Measurements from ENCODE around the gene DGKI.

The DGKI gene

DNA sequence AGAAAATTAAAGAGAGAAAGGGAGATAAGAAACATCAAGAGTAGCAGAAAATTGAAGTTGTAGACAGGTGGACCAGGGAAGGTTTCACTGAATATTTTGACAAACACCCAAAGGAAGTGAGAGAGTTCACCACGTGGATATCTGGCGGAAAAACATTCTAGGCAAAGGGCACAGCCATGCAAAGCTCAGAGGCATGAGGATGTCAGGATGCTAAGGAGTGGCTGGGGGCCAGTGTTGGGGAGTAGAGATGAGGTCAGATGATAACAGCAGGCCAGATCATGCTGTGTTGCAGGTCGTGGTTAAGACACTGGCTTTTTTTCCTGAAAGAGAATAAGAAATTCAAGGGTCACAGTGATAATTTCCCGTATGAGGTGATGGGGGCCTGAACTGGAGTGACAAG lies 181.9 kb downstream of the DGKI start:
- in situ Hi-C loops (cut with MboI; ENCODE audit: low sequenced_read_pairs): loop anchor here (25.0 kb wide), 1 partner anchor 222 kb away; no protein-coding TSS in a partner anchor

DNA sequence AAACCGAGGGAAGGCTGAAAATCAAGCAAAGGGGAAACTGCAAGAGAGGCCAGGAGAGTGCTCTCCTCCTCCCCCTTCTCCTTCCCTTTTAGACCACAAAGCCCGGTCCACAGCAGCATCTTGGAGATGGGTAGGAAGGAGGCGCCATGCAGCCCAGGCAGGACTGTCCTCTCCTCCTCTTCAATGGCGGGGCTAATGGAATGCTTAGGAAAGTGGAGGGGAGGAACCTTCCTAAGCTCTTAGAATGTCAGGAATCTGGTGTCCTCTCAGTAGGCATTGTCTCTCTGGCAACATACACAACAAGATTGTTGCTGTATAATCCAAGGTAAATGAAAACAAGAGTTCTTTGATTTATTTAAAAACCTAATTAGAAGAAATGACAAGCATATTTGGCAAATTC lies 185.1 kb downstream of the DGKI start:
- in situ Hi-C loops (cut with MboI; ENCODE audit: low sequenced_read_pairs): loop anchor here (25.0 kb wide), 1 partner anchor 226 kb away; no protein-coding TSS in a partner anchor

DNA sequence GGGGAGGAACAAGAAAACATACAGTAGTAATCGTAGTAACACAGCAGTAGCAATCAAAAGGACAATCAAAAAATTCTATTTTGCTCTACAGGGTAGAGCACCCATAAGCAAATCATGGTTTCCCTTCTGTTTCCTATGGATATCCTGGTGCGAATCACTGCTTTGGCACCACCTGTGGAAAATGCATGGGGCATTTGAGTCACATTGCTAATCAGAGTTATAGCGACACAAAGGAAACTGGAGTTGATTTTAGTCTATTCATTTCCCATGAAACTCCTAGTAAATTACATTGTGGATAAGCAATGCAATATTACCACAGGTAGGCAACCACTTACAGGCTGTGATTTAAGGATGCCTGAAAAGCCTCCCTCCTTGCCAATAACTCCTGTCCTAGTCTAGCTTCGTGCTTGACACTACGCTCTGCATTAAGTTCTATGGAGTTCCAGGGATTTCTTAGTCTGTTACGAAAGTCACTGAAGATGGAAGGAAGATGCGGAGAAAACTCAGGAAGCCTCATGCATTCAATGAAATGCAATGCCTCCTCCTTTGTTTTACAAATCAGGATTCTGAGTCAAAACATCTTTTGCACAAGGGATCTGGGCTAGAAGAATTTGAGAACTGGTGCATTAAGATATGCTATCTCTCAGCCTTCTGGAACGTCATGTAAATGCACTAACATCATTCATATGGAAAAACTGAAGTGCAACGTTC lies 188.4 kb downstream of the DGKI start:
- in situ Hi-C loops (cut with MboI; ENCODE audit: low sequenced_read_pairs): loop anchor here (25.0 kb wide), 1 partner anchor 229 kb away; no protein-coding TSS in a partner anchor

DNA sequence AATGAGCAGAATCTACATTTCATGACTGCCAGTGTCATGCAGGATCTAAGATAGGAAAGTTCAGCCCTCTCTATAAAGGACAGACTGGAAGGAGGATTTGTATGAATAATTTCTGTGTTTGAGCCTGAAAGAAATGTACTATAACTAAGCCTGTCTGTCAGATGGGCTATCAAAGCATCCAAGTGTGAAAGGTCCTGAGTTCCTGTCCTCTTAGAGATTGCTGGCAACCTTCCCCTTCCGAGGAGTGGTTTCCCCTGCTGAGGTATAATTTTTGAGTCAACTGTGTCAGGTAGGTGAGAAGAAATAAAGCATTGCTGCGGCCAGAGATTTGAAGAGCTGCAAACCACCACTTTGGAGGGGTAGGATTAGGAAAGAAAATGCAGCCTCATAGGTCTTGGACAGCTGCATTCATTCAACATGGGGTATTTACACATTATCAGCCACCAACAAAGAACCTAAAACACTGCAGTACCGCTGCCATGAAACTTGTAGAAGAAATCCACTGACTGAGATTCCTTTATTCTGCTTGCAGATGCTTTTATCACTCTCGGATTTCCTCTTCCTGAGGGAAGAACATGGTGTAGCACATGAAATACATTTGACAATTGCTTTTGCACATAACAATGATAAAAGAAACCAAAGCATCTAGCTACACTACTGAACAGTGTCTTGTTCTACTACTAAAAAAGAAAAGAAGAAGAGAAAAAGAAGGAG lies 189.1 kb downstream of the DGKI start:
- in situ Hi-C loops (cut with MboI; ENCODE audit: low sequenced_read_pairs): loop anchor here (25.0 kb wide), 1 partner anchor 230 kb away; no protein-coding TSS in a partner anchor

DNA sequence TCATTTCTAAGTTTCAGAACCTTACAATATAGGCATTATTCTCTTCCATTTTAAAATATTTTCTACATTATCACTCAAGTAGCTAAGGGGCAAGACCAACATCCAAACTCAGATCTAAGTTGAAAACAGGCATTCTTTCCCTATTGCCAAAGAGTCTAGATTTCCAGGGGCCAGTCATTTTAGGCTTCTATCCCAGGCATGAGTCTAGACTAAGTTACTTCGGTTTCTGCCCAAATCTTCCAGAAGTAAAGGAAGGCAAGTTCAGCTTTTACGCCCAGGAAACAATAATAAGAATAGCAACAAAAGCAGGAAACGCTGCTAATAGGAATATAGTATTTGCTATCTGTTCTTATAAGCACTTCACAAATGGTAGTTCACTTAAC lies 189.9 kb downstream of the DGKI start:
- in situ Hi-C loops (cut with MboI; ENCODE audit: low sequenced_read_pairs): loop anchor here (25.0 kb wide), 1 partner anchor 230 kb away; no protein-coding TSS in a partner anchor

DNA sequence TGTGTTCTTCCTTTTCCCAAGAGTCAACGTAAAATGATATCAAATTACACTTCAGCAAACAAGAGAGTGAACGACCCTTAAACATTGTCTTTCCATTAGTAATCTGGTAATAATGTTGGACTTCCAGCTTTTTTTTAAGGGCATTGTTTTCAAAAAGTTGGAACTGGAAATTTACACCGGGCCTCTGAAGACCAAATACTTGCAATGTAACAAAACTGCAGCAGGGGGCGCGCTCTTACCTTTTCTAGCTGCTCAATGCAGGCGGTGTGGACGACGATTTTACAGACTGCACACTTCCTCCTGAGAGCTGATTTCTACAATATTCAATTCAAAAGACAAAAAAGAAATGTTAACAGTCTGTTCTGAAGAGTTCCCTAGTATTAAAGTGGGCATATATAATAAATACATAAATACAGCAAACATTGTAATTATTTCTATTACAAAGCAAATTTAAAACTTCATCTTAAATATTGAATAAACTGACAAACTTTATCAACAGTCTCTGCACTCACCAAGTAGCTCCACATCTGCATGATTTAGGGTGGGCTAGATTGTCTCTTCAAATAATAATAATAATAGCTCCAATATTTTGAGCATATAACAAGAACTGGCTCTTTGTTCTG lies 190.4 kb downstream of the DGKI start:
- in situ Hi-C loops (cut with MboI; ENCODE audit: low sequenced_read_pairs): loop anchor here (25.0 kb wide), 1 partner anchor 231 kb away; no protein-coding TSS in a partner anchor

DNA sequence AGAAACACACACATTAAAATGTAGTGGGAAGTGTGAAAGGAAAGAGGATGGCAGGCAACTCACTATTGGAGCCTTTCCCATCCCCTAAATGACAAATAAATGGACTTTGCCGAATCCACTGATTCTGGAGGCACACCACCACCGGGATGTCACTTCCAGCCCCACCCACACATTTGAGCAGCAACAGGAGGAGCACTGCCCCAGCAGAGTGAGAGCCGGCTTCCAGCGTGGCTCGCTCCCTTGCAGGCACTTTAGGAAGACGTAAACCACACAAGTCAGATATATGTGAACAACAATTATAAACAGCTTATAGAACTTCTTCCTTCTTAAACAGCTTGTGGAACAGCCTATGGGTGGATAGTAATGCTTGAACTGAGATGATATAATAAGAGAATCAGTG lies 191.0 kb downstream of the DGKI start:
- in situ Hi-C loops (cut with MboI; ENCODE audit: low sequenced_read_pairs): loop anchor here (25.0 kb wide), 1 partner anchor 231 kb away; no protein-coding TSS in a partner anchor

DNA sequence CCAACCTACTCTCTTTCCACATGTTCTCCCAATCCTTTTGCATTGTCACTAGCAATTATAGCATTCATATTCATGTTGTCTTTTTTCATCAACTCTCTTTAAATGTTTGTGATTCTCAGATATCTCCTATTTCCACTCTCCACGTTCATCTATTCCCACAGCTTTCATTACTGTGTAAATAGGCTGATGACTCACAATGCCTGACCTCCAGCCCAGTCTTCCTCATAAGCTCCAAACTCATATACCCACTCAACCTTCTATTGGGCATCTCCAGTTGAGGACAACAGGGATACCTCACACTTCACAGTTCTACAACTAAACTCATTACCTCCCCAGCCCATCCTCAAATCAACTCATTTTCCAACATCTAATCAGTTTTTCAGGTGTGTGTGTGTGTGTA lies 194.1 kb downstream of the DGKI start:
- in situ Hi-C loops (cut with MboI; ENCODE audit: low sequenced_read_pairs): loop anchor here (25.0 kb wide), 1 partner anchor 235 kb away; no protein-coding TSS in a partner anchor

DNA sequence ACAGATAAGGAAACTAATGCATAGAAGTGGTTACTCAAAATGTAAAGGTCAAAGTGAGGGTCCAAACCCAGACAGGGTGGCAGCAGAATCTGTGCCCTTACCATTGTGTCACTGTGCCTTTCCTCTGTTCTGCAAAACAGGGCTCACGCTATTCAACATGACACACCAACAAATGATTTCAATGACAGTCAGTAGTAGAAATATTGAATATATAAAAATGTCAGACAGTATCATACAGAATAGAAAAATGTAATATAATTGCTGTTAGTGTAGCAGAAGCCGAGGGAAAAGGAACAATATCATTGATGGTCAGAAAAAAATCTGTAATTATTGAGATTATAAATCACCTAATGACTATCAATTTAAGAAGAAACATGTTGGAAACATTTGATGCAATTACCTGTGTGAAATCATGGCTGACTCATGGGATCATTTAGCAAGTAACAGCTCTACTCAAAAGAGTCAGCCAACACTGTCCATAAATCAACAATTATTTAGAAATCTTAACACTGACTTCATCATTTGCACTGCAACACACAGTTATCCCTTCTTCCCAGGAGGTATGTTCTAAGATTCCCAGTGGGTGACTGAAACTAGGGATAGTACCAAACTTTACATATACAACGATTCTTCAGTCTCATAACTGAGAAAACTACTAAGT lies 198.7 kb downstream of the DGKI start:
- in situ Hi-C loops (cut with MboI; ENCODE audit: low sequenced_read_pairs): no loop called here

DNA sequence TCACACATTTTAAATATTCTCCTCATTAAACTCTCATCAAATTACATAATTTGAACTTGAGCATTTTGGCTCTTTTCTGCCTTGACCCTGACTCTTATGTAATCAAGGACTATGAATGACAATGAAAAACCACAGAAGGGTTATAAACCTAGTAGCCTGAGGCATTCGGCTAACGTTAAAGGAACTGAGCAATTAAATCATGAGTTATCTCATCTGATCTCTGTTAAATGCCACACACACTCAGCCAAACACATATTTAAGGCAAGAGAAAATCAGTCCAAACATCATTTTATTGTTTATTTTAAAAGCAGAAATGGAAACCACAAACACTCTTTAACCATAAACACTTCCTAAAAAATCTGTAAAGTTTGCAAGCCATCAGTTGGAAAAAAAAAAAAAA lies 204.3 kb downstream of the DGKI start:
- in situ Hi-C loops (cut with MboI; ENCODE audit: low sequenced_read_pairs): no loop called here

DNA sequence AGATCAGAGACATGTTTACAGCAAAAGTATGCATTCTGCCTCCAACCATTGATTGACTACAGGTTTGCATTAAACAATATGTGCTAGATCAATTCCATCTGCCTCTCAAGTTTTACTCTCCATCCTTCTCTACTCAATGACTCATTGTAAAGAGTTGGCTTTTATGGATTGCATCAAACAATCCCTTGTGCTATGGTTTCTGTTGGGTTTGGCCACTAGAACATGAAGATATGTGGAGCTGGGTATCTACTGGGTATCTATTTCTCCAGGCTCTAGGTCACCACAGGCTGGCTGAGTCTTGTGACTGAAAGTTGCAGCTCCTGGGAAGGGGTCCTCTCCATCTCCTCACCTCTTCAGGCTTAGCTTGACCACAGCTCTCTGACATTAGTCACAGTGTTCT lies 204.7 kb downstream of the DGKI start:
- in situ Hi-C loops (cut with MboI; ENCODE audit: low sequenced_read_pairs): no loop called here

DNA sequence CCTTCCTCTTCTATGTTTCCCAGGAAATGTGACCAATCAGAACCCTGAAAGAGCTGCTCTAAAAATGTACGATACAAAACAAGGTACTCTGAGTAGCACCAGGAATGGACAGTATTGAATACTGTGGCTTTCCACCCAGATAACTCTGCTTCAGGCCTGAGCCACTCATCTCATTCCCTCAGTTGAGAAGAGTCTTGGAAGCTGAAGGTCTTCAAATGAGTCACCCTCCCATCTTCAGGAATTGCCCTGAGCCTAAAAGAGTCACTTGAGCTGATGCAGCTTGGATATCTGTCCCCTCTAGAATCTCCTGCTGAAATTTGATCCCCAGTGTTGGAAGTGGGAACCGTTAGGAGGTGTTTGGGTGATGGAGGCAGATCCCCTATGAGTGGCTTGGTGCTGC lies 210.4 kb downstream of the DGKI start:
- in situ Hi-C loops (cut with MboI; ENCODE audit: low sequenced_read_pairs): no loop called here

DNA sequence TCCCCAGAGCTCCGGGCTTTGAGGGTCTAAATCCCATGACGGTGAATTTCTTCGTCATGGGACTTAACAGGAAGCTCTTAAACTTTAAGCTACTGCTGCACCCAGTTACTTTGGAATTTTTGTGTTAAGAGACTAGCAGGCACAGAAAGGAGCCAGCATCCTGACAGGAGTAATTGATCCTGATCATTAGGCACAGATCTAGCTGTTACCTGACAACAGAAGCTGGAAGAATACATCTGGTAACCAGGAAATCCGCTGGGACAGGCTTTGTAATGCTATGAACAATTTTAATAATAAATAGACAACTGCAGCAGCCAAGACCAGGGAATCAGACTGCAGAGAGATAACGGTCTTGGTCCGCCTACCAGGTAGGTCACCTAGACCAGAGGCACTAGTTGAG lies 210.9 kb downstream of the DGKI start:
- in situ Hi-C loops (cut with MboI; ENCODE audit: low sequenced_read_pairs): no loop called here

DNA sequence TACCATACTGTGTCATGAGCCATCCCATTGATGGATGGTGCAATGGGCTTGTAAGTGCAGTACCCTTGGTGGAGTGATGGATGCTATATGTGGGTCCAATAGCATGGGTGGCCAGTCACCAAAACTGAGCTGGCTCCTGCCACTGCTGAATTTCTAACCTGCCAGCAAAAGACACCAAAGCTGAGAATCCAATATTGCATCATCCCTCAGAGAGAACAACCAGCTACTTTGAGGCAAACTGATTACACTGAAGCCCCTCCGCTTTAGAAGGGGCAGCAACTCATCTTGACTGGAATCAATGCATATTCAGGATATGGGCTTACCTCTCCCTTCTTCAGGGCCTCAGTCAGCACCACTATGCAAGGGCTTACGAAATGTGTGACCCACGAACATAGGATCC lies 211.6 kb downstream of the DGKI start:
- in situ Hi-C loops (cut with MboI; ENCODE audit: low sequenced_read_pairs): no loop called here

DNA sequence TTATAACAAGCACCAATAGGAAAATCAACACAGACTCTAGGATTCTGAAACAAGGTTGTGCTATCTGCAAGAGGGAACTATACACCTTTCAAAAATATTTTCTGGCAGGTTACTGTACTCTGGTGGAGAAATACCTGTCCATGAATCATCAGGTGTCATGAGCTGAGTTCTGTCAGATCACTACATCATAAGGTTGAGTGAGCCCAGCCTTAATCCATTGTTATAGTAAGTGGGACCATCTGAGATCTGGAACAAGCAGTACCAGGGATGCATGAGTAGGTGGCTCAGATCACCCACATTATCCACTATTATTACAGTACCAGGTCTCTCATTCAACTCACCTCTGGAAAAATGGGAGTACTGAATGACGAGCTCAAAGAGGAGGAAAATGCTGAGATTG lies 212.4 kb downstream of the DGKI start:
- in situ Hi-C loops (cut with MboI; ENCODE audit: low sequenced_read_pairs): no loop called here

DNA sequence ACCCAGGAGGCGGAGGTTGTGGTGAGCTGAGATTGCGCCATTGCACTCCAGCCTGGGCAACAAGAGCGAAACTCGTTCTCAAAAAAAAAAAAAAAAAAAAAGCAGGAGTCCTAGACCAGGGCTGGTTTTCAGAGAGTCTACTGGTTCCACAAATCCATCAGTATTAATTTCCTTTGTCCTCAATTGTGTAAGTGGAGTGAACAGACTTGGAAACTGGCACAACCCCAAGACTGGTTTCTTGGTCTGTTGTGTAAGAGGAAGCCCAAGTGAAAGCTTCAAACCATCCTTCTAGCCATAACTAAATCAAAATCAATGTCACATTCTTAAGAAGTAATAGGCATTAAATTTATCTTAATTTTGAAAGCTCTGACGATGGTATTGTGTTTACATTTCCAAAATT lies 213.6 kb downstream of the DGKI start:
- in situ Hi-C loops (cut with MboI; ENCODE audit: low sequenced_read_pairs): no loop called here

DNA sequence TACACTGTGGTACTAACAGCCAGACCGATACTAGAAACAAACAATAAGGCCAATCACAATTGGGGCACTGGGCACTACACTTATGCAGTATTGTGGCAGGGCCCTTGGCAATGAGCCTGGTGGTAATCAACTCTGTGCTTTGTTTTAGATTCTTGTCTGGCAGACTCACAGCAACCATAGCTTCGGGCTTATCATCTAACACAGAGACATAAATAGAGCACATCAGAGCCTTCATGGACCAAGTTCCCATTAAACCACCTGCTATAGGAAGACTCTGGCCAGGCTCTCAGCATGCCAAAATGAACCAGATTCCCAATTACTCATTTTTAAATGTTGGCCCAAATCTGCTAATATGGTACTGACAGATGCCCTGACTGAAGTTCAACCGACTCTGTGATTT lies 218.6 kb downstream of the DGKI start:
- in situ Hi-C loops (cut with MboI; ENCODE audit: low sequenced_read_pairs): no loop called here

DNA sequence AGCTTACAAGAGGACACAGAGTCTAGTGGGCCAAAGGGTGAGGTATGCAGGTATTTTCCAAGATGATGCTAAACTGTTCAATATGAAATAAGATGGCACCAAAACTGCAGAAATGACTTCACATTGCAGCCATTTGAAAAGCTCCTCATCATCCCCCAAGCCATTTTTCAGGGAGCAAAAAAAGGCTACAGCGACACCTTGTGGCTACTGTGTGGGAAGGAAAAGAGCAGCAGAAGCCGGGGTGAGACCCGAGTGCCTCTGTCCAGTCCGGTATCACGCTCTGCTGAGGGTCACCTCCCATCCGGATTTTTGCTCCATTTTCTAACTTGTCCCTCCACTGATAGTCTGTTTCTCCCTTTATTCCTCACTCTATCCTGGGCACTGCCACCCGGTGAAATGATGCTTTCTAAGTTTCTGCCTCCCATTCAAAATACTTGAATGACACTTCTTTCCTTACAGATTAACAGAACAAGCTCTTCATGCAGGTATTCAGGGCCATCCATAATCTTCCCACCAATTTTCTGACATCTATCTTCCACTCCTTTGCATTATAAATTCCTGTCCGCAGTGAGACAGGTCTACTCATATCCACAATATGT lies 220.2 kb downstream of the DGKI start:
- in situ Hi-C loops (cut with MboI; ENCODE audit: low sequenced_read_pairs): no loop called here

DNA sequence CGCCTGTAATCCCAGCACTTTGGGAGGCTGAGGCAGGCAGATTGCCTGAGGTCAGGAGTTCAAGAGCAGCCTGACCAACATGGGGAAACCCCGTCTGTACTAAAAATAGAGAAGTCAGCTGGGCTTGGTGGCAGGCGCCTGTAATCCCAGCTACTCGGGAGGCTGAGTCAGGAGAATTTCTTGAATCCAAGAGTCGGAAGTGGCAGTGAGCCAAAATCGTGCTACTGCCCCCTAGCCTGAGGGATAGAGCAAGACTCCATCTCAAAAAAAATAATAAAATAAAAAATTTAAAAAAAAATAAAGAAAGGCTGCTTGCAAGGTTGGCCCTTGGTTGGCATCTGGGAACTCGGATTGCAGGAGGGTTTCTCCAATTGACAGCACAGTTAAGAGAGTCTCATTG lies 221.6 kb downstream of the DGKI start:
- in situ Hi-C loops (cut with MboI; ENCODE audit: low sequenced_read_pairs): no loop called here

DNA sequence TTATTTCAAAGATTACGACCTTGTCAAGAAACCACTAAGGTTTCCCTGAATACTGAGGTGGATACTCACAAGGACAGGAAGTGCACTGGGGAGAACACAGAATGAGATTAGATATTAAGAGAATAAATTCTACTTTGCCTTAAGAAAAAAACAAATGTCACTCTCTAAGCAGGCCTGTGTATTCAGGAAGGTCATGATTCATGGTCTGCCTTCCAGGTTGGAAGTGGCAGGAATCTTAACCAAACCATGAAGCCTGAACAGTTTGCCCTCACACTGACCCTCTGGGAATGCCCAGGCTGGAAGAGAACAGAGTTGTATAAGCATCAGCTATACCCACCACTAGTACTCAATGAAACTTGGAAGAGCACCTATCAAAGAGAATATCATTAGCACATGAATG lies 227.6 kb downstream of the DGKI start:
- in situ Hi-C loops (cut with MboI; ENCODE audit: low sequenced_read_pairs): loop anchor here (25.0 kb wide), 1 partner anchor 393 kb away; the partner anchor contains the start of gene CREB3L2

DNA sequence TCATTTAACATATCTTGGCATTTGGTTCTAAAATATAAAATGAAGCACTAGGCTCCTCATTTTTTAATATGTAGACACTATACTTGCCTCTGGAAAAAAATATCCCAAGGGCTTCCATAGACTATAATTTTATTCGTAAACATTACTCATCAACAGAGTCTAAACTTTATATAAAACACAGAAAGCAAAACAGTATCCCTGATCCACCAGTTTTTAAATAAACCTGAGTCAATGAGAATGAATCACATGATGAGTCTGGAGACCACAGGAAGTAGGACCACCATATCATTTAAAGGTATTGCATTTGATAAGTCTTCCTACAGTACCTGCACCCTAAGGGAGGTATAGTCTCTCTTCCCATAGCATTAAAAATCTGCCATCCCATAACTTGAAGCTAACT lies 228.0 kb downstream of the DGKI start:
- in situ Hi-C loops (cut with MboI; ENCODE audit: low sequenced_read_pairs): loop anchor here (25.0 kb wide), 1 partner anchor 394 kb away; the partner anchor contains the start of gene CREB3L2

All from HL-60/S4 treated with phorbol 12-myristate 13-acetate at 8.2 ng/mL for 4 days and 3 days (cell line).